PFSK-1 (cell line): ENCODE measurements around the gene FRMD3.

Experiments used
- FOXP2 ChIP-seq: optimal IDR thresholded peaks from 2 replicates; pipeline ENCODE3; 2011; ENCODE audit warnings: borderline replicate concordance, control low read depth, inconsistent platforms; ENCODE audit not compliant: insufficient read depth; ENCODE audit errors: extremely low read length, extremely low read depth
- POLR2AphosphoS5 ChIP-seq: IDR thresholded peaks from 2 replicates; pipeline ENCODE4 v1.6.1; 2012; ENCODE audit warnings: low read depth, mild to moderate bottlenecking, control low read depth, low read length, moderate library complexity
- REST ChIP-seq, 2 experiments: IDR thresholded peaks; 2 replicates each; pipeline versions ENCODE4 v1.6.1 to v1.8.0; 2011 to 2012; ENCODE audit warnings: low read depth in 2 of 2, low read length in 2 of 2, control low read depth in 1 of 2, inconsistent platforms in 1 of 2, mild to moderate bottlenecking in 1 of 2, moderate library complexity in 1 of 2; ENCODE audit not compliant: insufficient read depth in 1 of 2
- SIN3A ChIP-seq: IDR thresholded peaks from 2 replicates; pipeline ENCODE4 v1.6.1; 2012; ENCODE audit warnings: mild to moderate bottlenecking, low read length, moderate library complexity, borderline replicate concordance; ENCODE audit not compliant: insufficient read depth
- TAF1 ChIP-seq: IDR thresholded peaks from 2 replicates; pipeline ENCODE4 v1.6.1; 2012; ENCODE audit warnings: low read length, control low read depth, borderline replicate concordance; ENCODE audit not compliant: insufficient read depth

Gene FRMD3

GRCh38 chr9:83537331-83538171, 650 bp downstream of the FRMD3 start:
- no peak for TF ChIP-seq REST (IDR thresholded peaks at IDR 0.05; ENCODE audit: insufficient read depth in 1 of 2, low read depth in 2 of 2, low read length in 2 of 2)
- TF ChIP-seq FOXP2 = no peak
- TF ChIP-seq TAF1 = no peak
- TF ChIP-seq SIN3A = no peak

GRCh38 chr9:83536332-83536731, 1.9 kb downstream of the FRMD3 start:
- TF ChIP-seq SIN3A = no peak
- TF ChIP-seq TAF1 = no peak
- no peak for TF ChIP-seq FOXP2
- no peak for TF ChIP-seq REST (IDR thresholded peaks at IDR 0.05; ENCODE audit: insufficient read depth in 1 of 2, low read depth in 2 of 2, low read length in 2 of 2)
- TF ChIP-seq POLR2AphosphoS5 = no peak

- TF ChIP-seq TAF1 (no peak), REST (IDR thresholded peaks at IDR 0.05; ENCODE audit: insufficient read depth in 1 of 2, low read depth in 2 of 2, low read length in 2 of 2) (no peak), FOXP2 (no peak), POLR2AphosphoS5 (no peak), SIN3A (no peak)
Observed at GRCh38 chr9:83535736-83536135, 2.5 kb downstream of the FRMD3 start.

GRCh38 chr9:83533296-83533695, 4.9 kb downstream of the FRMD3 start:
- TF ChIP-seq SIN3A = no peak
- TF ChIP-seq REST (IDR thresholded peaks at IDR 0.05; ENCODE audit: insufficient read depth in 1 of 2, low read depth in 2 of 2, low read length in 2 of 2) = no peak
- TF ChIP-seq FOXP2 = no peak
- no peak for TF ChIP-seq TAF1
- no peak for TF ChIP-seq POLR2AphosphoS5
